HG02571 (cell line): ENCODE measurements around the gene MBIP.
"Not testable (repeated sequence)": the region's sequence is repeated elsewhere in the genome, so short reads cannot be mapped to it uniquely, and the experiment has no call there.

Source experiments
- ATAC-seq: cut with Tn5 transposase; IDR thresholded peaks from one replicate; pipeline ENCODE4 v1.9.1; 2021; ENCODE audit warnings: mild to moderate bottlenecking, moderate library complexity; ENCODE audit not compliant: unreplicated experiment

The MBIP gene, protein sequence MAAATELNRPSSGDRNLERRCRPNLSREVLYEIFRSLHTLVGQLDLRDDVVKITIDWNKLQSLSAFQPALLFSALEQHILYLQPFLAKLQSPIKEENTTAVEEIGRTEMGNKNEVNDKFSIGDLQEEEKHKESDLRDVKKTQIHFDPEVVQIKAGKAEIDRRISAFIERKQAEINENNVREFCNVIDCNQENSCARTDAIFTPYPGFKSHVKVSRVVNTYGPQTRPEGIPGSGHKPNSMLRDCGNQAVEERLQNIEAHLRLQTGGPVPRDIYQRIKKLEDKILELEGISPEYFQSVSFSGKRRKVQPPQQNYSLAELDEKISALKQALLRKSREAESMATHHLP

DNA sequence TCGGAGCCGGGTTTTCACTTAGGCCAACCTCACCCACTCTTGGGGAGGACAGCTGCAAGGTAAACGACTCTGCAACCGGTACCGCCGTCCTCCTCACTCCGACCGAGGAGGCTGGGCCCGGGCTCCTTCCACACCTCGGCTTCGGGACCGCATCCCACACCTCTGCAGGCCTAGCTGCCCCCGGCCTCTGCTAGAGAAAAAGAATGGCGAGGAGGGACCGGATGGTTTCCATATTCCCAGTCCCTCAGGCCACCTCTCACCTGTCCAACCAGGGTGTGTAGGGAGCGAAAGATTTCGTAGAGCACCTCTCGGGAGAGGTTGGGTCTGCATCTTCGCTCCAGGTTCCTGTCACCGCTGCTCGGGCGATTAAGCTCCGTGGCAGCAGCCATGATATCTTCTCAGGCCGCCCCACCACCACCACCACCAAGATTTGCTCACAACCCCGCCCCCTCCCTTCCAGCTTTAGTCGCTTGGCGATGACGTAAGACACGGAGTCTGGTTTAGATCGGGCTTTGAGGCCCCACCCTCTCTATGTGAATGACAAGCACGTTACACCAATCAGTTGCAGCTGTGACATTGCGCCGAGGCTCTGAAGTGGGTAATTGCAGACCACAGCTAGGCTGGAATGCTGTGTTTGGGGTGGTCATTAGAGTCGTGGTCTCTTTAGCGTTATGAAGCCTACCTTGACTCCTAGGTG is at the start of gene MBIP:
Gene MBIP (minus strand): TSS at position 438 of the 697 bp plus-strand sequence. CDS start 49 bp downstream, at position 389.
- ATAC-seq, result peak; percentile 98

DNA sequence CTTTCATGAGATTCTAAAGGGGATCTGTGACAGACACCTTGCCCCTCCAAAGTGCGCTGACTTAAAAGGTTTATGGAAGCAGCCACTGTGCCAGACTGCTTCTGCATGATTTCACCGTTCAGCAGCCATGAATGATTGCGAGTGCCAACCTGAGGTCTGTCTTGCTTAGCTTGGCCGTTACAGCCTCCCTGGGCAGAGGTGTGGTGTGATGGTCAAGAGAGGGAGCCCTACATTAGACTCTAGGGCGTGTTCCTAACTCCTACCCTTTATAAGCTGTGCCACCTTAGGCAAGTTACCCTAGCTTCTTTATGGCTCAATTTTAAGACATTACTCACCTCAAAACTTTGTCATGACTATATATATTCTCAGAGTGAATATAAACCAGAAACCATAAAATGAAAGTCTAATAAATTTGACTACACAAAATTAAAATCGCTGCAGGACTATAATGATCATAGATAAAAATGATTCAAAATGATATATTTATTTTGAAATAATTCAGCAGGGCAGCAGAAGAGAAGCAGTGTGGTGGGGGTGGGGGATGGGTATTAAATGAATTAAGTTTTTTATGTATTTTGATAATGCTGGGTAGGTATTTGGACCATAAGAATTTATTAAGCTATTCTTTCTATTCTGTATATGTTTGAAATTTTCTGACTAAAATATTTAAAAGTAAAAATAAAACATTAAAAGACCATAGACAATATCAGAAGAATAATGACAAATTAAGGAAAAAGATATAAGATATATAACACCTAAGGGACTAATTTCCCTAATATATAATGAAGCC is 47.7 kb upstream of the MBIP start:
- no peak for ATAC-seq

DNA sequence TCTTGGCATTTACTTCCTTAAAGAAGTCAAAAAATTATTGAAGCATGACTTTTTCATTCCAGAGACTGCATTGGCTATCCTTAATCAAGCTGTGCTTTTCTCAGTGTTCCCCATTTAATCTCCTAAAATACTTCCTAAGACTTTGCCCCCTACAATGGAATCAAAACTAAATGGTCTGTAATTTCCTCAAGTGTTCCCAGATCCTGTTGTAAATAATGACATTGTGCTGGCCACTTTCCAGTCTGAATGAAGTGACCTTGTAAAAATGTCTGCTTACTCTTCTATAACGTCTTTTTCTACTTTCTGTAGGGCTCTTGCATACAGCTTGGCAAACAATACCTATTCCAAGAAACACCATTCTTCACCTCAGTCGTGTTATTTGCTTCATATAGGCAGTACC is 45.3 kb upstream of the MBIP start:
- ATAC-seq, result no peak

DNA sequence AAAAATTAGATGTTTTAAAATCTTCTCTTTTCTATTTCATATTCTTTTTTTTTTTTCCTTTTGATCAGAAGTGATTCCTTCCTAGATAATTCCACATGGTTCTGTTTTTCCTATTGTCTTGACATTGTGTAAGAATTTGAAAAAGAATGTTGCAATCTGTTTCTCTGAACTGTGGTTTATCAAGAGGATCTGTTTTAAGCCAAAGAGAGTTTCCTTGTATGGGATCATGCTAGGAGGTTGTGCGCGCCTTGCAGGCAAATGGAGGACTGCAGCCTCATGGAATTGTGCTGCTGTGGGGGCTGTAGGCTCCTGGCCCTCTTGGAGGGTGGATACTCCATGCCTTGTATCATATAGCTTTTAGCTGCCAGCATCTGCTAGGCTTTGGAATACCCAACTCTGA is 43.3 kb upstream of the MBIP start:
- ATAC-seq, result no peak

DNA sequence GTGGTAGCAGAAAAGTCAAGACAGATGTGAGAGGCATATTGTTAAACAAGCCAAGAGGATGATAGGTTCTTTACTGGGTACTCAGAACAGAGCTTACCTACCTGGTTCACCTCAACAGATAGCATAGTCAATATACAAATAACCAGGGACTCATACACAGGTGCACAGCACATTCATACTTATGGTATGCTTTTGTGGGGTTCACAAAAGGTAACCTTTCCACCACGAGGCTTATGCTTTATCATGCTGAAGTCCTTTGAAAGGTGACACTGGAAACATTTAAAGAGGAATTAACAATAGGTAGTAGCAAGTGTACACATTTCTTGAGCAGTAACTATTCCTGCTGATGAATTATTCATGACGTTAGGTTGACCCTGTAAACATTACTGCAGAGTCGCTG is 42.2 kb upstream of the MBIP start:
- no peak for ATAC-seq

DNA sequence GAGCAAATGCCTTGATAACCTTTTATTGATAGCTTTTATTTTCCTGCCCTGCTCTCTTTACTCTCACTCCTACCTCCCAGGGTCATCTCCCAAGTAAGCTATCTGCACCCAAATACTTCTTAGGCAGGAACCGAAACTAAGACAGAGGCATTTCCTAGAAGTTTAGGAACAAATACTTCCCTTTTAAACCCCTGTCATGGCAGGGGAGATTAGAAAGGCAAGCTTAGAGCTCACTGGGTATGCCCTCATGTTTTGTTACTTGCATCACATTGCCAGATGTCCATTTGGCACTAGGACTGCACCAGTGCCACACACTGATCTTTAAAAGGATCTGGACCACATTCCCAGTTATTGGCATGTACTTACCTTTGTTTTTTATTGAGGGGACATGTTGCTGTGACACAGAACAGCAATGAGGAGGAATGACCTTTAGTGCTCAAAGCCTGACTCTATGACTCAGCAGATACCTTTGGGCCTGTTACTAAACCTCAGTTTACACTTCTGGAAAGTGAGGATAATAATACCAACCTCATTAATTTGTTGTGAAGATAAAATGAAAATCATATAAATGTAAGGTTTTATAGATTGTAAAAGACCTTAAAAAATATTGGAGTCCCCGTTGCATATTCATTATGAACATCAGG is 40.9 kb upstream of the MBIP start:
- no peak for ATAC-seq

DNA sequence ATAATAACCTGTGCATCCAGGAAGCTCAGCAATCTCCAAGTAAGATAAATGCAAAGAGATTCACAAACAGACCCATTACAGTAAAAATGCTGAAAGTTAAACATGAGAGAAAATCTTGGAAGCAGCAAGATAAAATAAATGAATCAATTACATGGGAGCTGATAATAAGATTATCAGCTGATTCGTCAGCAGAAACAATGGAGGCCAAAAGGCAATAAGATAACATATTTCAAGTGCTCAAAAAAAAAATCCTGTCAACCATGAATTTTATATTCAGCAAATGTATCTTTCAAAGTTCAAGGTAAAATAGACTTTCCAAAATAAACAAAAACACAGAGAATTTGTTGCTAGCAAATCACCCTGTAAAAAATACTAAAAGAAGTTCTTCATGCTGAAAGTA is 36.4 kb upstream of the MBIP start:
- ATAC-seq, result no peak

DNA sequence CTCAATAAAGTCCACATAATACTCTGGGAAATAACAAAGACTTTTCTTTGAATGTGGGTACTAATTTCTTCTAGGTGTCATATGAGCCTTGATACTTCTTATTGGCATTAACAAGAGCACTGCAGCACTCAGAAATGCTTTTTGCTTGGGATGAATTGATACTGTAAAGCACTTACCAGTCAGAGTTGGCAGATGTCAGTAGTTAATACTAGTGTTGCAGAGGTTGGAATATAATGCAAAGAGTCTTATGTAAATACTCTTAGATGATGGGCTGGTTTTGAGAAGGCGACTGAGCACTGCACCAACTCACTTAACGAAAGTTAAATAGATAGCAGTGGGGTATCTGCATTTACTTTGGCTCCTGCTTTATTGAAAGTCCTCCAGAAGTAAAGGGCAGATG is 25.6 kb upstream of the MBIP start:
- ATAC-seq, result no peak

DNA sequence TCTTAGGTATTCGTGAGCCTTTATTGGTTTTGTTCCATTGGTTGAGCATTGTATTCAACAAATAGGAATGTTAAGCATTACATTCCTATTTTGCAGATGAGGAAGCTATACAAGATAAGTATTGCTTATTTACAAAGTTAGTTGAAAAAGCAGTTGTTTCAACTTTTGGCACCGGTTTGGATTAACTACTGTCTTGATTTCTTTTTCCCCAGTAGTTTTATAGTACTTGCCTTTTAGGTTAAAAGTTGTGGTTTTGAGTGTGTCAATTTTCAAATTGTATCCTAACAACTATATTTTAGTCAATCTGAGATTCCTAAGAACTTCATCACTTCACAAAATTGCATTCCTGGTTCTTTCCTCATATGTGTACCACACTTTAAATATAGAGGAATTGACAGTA is 23.8 kb upstream of the MBIP start:
- no peak for ATAC-seq

DNA sequence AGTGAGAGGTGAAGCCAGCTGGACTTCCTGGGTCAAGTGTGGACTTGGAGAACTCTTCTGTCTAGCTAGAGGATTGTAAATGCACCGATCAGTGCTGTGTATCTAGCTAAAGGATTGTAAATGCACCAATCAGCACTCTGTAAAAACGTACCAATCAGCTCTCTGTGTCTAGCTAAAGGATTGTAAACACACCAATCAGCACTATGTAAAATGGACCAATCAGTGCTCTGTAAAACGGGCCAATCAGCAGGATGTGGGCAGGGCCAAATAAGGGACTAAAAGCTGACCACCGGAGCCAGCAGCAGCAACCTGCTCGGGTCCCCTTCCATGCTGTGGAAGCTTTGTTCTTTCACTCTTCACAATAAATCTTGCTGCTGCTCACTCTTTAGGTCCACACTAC is 21.4 kb upstream of the MBIP start:
- ATAC-seq, result not testable (repeated sequence)

DNA sequence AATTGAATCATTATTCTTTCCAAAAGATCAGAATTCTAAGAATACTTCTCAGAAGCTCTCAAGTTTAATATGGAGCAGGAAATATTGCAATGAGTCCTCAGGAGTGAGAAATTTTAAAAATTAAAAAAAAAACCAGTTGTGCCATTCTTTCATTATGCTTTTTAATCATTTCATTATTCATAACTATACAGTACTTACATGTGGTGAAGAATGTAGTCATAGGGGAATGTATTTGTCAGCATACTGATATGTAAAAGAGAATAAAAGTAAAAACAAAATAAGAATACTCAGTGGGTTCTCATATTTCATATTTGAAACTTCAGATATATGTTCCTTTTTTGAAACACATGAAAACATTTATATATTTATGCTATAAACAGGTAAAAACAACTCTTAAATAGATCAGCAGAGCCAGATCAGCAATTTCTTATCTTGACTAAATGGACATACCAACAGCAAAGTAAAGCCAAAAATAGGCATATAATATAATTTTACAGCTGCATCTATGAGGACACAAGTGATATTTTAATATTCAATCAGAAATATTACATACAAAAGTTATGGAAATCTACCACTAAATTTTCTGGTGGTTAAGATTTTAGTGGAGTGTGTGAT is 19.9 kb upstream of the MBIP start:
- ATAC-seq, result no peak

DNA sequence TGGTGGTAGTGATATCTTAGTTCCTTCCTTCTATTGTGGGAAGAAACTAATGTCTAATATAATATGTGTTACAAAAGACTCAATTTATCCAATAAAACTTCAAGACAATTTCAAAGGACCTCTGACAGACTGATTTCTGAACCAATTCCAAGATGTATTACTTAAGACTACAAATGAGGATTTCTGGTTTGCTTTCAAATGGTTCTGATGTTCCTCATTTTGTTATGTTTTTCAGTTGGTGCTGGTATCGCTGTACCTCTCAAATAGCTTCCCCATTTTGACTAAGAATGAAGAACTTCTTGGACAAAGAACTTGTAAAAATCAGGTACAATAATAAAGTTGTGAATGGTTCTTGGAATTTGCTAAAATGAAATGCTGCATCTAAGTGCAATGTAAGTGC is 19.4 kb upstream of the MBIP start:
- ATAC-seq, result no peak

DNA sequence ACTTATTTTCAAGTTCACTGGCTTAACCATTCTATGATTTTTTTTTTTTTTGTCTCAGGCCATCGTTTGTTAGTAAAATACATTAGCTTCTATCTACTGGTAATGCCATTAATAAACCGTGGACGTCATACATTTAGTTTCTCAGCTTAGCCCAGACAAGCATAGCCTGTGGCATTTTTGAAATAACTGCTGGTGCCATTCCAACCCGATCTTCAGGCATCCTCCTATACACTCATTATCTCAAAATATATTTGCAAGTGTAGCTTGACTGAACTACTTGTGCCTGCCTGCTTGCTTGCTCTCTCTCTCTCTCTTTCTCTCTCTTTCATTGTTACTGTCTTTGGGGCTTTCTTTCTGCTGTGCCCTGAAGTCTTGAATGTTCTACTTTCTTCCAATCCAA is 12.7 kb upstream of the MBIP start:
- ATAC-seq, result no peak

DNA sequence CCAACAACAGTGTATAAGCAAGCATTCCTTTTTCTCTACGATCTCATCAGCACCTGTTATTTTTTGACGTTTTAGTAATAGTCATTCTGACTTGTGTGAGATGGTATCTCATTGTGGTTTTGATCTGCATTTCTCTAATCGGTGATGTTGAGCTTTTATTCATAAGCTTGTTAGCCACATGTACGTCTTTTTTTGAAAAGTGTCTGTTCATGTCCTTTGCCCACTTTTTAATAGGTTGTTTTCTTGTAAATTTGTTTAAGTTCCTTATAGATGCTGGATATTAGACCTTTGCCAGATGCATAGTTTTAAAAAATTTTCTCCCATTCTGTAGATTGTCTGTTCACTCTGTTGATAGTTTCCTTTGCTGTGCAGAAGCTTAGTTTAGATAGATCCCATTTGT is 7.1 kb upstream of the MBIP start:
- ATAC-seq, result not testable (repeated sequence)

DNA sequence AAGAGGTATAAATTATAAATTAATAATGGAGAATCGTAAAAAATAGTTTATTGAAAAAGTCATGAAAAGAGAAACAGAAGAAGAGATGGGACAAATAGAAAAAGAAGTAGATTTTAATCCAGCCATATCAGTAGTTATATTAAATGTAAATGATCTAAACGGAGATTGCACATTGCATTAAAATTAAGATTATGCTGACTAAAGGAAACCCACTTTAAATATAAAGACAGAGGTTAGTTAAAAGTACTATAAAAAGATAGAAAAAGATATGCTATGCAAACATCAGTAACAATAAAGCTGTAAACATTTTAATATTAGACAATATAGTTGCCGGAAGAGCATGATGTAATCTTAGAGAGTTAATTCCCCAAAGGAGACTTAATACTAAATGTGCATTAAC is 5.4 kb upstream of the MBIP start:
- no peak for ATAC-seq

DNA sequence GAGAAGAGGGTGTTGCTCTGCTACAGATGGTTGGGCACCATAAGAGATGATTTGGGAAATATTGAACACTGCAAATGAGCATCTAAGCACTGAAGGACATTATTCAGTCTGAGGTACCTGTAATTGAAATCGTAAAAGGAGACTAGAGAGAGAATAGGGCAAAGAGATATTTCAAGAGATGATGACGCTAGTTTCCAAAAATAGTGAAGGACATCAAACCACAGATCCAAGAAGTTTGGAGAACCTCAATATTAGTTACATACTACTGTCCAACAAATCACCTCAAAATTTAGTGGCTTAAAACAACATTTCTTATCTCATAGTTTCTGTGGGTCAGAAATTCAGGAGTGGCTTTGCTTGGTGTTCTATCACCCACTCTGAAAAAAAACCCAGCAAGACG is 4.5 kb upstream of the MBIP start:
- no peak for ATAC-seq

DNA sequence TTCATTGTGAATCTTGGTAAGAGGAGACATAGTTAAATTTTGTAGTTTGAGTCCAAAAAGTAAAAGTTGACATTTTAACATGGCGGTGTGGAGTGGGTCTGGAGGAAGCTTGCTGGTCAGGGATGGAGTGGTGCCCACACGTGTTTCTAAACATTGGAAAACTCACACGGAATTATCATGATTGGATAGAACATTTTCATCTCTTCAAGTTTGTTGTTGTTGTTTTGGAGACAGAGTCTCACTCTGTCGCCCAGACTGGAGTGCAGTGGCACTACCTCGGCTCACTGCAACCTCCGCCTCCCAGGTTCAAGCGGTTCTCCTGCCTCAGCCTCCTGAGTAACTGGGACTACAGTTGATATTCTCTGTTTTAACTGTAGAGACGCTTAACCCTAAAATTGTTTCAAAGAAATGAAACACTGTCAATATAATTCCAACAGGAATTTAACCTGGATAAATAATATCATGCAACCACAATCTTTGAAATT is 502 bp upstream of the MBIP start:
- peak; percentile 14 for ATAC-seq

DNA sequence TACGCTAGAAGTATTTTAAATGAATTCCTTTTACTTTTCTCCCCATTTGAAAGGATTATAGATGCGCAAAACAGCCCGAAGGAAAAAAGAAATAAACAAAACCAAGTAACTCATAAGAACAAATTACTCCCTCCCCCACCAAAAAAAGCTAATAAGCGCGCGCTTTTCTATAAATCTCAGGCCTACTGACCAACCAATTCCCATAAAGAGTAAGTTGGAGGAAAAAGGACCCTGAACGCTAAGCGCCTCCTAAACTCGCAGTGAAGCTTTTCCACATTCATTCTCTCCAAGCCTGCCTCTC is 588 bp downstream of the MBIP start:
- no peak for ATAC-seq

DNA sequence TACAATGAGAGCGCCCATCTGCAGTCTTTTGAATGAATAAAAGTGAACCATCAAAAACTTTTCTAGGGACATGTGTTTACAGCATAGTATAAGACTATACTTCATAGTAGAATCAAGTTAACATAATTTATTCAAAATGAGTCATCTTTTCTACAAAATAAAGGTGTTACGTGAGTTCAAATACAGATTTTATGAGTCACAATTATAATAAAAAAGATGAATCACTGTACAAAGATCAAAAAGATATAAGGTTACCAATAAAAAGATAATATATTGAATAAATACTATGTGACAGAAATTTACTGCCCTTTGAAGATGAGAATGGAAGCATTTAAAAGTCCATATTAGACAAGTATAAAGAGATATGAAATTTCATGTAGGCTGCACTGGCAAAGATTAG is 2.8 kb downstream of the MBIP start:
- ATAC-seq, result no peak

DNA sequence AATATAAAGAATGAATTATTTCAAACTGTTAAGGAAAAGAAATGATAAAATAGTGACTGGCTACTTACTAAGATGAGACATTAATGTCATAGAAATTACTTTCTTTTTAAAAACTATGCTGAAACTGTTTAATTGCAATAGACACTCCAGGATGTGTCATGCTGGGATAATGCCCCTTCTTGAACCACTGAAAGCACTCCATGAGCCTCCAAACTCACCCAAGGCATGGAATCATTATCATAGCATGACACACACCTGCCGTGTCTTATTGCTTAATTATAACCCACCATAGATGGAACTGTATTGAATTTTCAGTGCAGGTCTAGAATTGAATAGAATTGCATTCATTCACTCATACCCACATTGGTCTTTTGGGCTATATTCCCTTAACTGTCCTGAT is 4.3 kb downstream of the MBIP start:
- ATAC-seq, result no peak
